ENCODE results near the gene AP4S1. TPM values are rescaled to one million over a fixed set of nuclear protein-coding genes. Genes with fewer than 3 reads are reported as not detected.

Gene AP4S1
- polyA plus RNA-seq, 3 donors: 2.4 to 7.4 (median 3.0) TPM

- WGBS, 3 donors: 70 to 94% (median 71%) methylated on average over 2 of the region's 2 CpGs
- no peak overlapping the region for H3K27ac ChIP-seq (ENCODE audit: low read depth, low read length)
Observed at GRCh38 chr14:31110872-31111271, 85.4 kb downstream of the AP4S1 start.

GRCh38 chr14:31113794-31114193, 88.3 kb downstream of the AP4S1 start:
- no peak overlapping the region for H3K27ac ChIP-seq (ENCODE audit: low read depth, low read length)
- WGBS, 3 donors: 90 to 97% (median 97%) methylated on average over 3 of the region's 3 CpGs

- 84 to 85% (median 84%) methylated on average over 3 of the region's 3 CpGs for WGBS, 3 donors
- H3K27ac ChIP-seq (ENCODE audit: low read depth, low read length): no peak overlapping the region
Observed at GRCh38 chr14:31118892-31119291, 93.4 kb downstream of the AP4S1 start.

GRCh38 chr14:31122098-31122611, 96.7 kb downstream of the AP4S1 start:
- 68 to 80% (median 74%) methylated on average over 8 of the region's 8 CpGs for WGBS, 3 donors
- no peak overlapping the region for H3K27ac ChIP-seq (ENCODE audit: low read depth, low read length)

- no peak overlapping the region for H3K27ac ChIP-seq (ENCODE audit: low read depth, low read length)
- 89 to 91% (median 90%) methylated on average over 4 of the region's 4 CpGs for WGBS, 3 donors
Observed at GRCh38 chr14:31122921-31123320, 97.5 kb downstream of the AP4S1 start.

- H3K27ac ChIP-seq (ENCODE audit: low read depth, low read length): no peak overlapping the region
- 87 to 93% (median 87%) methylated on average over 3 of the region's 3 CpGs for WGBS, 3 donors
Observed at GRCh38 chr14:31124197-31124596, 98.7 kb downstream of the AP4S1 start.

- H3K27ac ChIP-seq (ENCODE audit: low read depth, low read length): no peak overlapping the region
- WGBS, 3 donors: 82 to 96% (median 94%) methylated on average over 6 of the region's 6 CpGs
Observed at GRCh38 chr14:31125231-31125630, 99.8 kb downstream of the AP4S1 start.

- no peak overlapping the region for H3K27ac ChIP-seq (ENCODE audit: low read depth, low read length)
- WGBS, 3 donors: 90 to 97% (median 91%) methylated on average over 7 of the region's 7 CpGs
Observed at GRCh38 chr14:31126680-31127079, 101.2 kb downstream of the AP4S1 start.

- H3K27ac ChIP-seq (ENCODE audit: low read depth, low read length): no peak overlapping the region
Observed at GRCh38 chr14:31127690-31128089, 102.2 kb downstream of the AP4S1 start.

GRCh38 chr14:31128601-31129526, 103.4 kb downstream of the AP4S1 start:
- no peak overlapping the region for H3K27ac ChIP-seq (ENCODE audit: low read depth, low read length)
- 80 to 85% (median 84%) methylated on average over 18 of the region's 18 CpGs for WGBS, 3 donors

GRCh38 chr14:31133133-31133532, 107.7 kb downstream of the AP4S1 start:
- H3K27ac ChIP-seq (ENCODE audit: low read depth, low read length): no peak overlapping the region
- 87 to 95% (median 93%) methylated on average over 6 of the region's 6 CpGs for WGBS, 3 donors

- WGBS, 3 donors: 96 to 100% (median 97%) methylated on average over 12 of the region's 12 CpGs
- no peak overlapping the region for H3K27ac ChIP-seq (ENCODE audit: low read depth, low read length)
Observed at GRCh38 chr14:31137214-31137889, 111.9 kb downstream of the AP4S1 start.

- 66 to 91% (median 66%) methylated on average over 2 of the region's 2 CpGs for WGBS, 3 donors
- no peak overlapping the region for H3K27ac ChIP-seq (ENCODE audit: low read depth, low read length)
Observed at GRCh38 chr14:31138301-31138700, 112.9 kb downstream of the AP4S1 start.

GRCh38 chr14:31139301-31139847, 113.9 kb downstream of the AP4S1 start:
- H3K27ac ChIP-seq (ENCODE audit: low read depth, low read length): no peak overlapping the region
- WGBS, 3 donors: 96 to 98% (median 96%) methylated on average over 4 of the region's 4 CpGs

- WGBS, 3 donors: 91 to 96% (median 96%) methylated on average over 11 of the region's 11 CpGs
- H3K27ac ChIP-seq (ENCODE audit: low read depth, low read length): no peak overlapping the region
Observed at GRCh38 chr14:31142455-31143087, 117.1 kb downstream of the AP4S1 start.
